Measurements from ENCODE around the gene MYL5. TPM values are rescaled to one million over a fixed set of nuclear protein-coding genes. Genes with fewer than 3 reads are reported as not detected.

Gene MYL5
- total RNA-seq, 1 donor from 2014 or later: 6.5 TPM

Other genes starting within 250 kb of the MYL5 start
- gene ZNF721, start 175.4 kb upstream of the MYL5 start, total RNA-seq: 14.9 TPM
- 22.4 TPM for gene PIGG, start 175.3 kb upstream of the MYL5 start, total RNA-seq
- gene TMEM271, start 98.2 kb upstream of the MYL5 start, total RNA-seq: not detected
- 4.8 TPM for gene PDE6B, start 49.0 kb upstream of the MYL5 start, total RNA-seq
- 734 TPM for gene ATP5ME, start 266 bp upstream of the MYL5 start, total RNA-seq
- gene SLC49A3, start 14.6 kb downstream of the MYL5 start, total RNA-seq: 12.1 TPM
- 24.3 TPM for gene PCGF3, start 31.3 kb downstream of the MYL5 start, total RNA-seq
- 9.4 TPM for gene CPLX1, start 151.6 kb downstream of the MYL5 start, total RNA-seq